Loucy (cell line): ENCODE results near the gene GGA1.

Experiments used
- EZH2phosphoT487 ChIP-seq: fragments of 200-600 bp; IDR thresholded peaks from 2 replicates; pipeline ENCODE4 v1.6.1; 2018; ENCODE audit warnings: antibody characterized with exemption, mild to moderate bottlenecking, moderate library complexity, borderline replicate concordance
- TF ChIP-seq, protein P1 (sequence below): fragments of 200-600 bp; sonication (generic); conservative IDR thresholded peaks from 2 replicates; pipeline ENCODE4 v1.5.1; 2014; ENCODE audit warnings: mild to moderate bottlenecking, antibody characterized with exemption, low read length

DNA sequence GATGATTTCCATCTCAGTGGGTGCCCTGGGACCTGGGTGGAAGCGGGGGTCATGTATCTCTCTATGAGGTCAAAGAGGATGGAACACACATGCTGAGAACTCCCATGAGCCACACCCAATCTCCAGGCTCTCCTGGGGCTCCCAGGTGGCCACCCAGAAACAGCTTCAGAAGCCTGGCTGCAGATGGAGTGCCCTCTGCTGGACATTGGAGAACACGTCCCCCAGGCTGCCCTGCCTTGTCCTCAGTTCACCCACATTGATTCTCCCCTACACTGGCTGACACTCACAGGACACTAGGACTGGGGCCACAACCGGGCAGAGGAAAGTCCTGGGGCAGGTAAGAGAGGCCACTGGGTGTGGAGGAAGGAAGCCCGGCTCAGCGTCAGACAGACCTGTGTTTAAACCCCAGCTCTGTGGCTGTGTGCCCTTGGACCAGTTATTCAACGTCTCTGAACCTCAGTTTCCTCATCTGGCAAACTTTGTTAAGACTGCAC lies 73.0 kb downstream of the GGA1 start:
- TF ChIP-seq, protein P1, sequence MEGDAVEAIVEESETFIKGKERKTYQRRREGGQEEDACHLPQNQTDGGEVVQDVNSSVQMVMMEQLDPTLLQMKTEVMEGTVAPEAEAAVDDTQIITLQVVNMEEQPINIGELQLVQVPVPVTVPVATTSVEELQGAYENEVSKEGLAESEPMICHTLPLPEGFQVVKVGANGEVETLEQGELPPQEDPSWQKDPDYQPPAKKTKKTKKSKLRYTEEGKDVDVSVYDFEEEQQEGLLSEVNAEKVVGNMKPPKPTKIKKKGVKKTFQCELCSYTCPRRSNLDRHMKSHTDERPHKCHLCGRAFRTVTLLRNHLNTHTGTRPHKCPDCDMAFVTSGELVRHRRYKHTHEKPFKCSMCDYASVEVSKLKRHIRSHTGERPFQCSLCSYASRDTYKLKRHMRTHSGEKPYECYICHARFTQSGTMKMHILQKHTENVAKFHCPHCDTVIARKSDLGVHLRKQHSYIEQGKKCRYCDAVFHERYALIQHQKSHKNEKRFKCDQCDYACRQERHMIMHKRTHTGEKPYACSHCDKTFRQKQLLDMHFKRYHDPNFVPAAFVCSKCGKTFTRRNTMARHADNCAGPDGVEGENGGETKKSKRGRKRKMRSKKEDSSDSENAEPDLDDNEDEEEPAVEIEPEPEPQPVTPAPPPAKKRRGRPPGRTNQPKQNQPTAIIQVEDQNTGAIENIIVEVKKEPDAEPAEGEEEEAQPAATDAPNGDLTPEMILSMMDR: peak; percentile 89
- TF ChIP-seq EZH2phosphoT487: no peak
